ENCODE data around the gene ZNF532. TPM values are rescaled to one million over a fixed set of nuclear protein-coding genes. Genes with fewer than 3 reads are reported as not detected.

The ZNF532 gene
- total RNA-seq, 1 donor: 49.6 TPM

- no peak for DNase-seq (ENCODE audit: insufficient read length, low spot score, missing footprints)
- Histone ChIP-seq H2AFZ (ENCODE audit: low read length) (no peak overlapping the region), H3K36me3 (ENCODE audit: insufficient read depth, low read length) (no peaks in the 10 kb centered on the region), H3K27ac (ENCODE audit: low read depth, low read length) (no peak overlapping the region), H3K4me1 (ENCODE audit: insufficient read depth, low read length) (no peaks in the 10 kb centered on the region), H3K9me3 (ENCODE audit: low read depth, low read length) (peaks cover 4% of the 10 kb centered on the region), H4K20me1 (ENCODE audit: insufficient read depth, low read length) (no peaks in the 10 kb centered on the region), H3K79me2 (ENCODE audit: insufficient read depth, low read length) (no peaks in the 10 kb centered on the region), H3K4me2 (ENCODE audit: insufficient read depth, low read length) (no peak overlapping the region), H3K27me3 (ENCODE audit: insufficient read depth, low read length) (no peaks in the 10 kb centered on the region), H3K4me3 (ENCODE audit: insufficient read depth, low read length) (no peak overlapping the region)
- TF ChIP-seq, protein P1, sequence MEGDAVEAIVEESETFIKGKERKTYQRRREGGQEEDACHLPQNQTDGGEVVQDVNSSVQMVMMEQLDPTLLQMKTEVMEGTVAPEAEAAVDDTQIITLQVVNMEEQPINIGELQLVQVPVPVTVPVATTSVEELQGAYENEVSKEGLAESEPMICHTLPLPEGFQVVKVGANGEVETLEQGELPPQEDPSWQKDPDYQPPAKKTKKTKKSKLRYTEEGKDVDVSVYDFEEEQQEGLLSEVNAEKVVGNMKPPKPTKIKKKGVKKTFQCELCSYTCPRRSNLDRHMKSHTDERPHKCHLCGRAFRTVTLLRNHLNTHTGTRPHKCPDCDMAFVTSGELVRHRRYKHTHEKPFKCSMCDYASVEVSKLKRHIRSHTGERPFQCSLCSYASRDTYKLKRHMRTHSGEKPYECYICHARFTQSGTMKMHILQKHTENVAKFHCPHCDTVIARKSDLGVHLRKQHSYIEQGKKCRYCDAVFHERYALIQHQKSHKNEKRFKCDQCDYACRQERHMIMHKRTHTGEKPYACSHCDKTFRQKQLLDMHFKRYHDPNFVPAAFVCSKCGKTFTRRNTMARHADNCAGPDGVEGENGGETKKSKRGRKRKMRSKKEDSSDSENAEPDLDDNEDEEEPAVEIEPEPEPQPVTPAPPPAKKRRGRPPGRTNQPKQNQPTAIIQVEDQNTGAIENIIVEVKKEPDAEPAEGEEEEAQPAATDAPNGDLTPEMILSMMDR (IDR thresholded peaks at IDR 0.05; ENCODE audit: extremely low read depth, low read depth, low read length): no peak
Measured at GRCh38 chr18:58843688-58844035, 21.0 kb upstream of the ZNF532 start.

DNA sequence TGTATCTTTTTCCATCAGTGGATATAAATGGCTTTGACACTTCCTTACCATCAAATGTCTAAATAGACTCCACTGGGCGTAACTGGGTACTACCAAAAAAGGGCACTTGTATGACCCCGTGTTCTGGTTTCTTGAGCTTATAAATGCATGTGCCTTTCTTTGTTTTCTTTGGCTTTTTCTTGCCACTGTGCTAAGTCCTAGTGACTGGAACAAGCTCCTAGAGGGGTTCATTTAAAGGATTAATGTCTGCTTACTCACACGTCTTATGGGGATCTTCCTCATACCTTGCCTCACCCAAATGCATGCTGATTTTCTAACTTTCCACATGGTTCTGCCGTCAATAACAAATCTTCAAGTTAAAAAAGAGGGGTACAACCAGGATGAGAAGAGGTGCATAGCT is 19.8 kb upstream of the ZNF532 start:
- no peaks in the 10 kb centered on the region for H3K27me3 ChIP-seq (ENCODE audit: insufficient read depth, low read length)
- H3K4me2 ChIP-seq (ENCODE audit: insufficient read depth, low read length): no peak overlapping the region
- no peaks in the 10 kb centered on the region for H3K9me3 ChIP-seq (ENCODE audit: low read depth, low read length)
- H3K36me3 ChIP-seq (ENCODE audit: insufficient read depth, low read length): no peaks in the 10 kb centered on the region
- H3K27ac ChIP-seq (ENCODE audit: low read depth, low read length): no peak overlapping the region
- no peaks in the 10 kb centered on the region for H3K79me2 ChIP-seq (ENCODE audit: insufficient read depth, low read length)
- H3K4me3 ChIP-seq (ENCODE audit: insufficient read depth, low read length): no peak overlapping the region
- no peaks in the 10 kb centered on the region for H4K20me1 ChIP-seq (ENCODE audit: insufficient read depth, low read length)
- no peak overlapping the region for H2AFZ ChIP-seq (ENCODE audit: low read length)
- DNase-seq (ENCODE audit: insufficient read length, low spot score, missing footprints): no peak
- TF ChIP-seq, protein P1 (IDR thresholded peaks at IDR 0.05; ENCODE audit: extremely low read depth, low read depth, low read length): no peak
- no peaks in the 10 kb centered on the region for H3K4me1 ChIP-seq (ENCODE audit: insufficient read depth, low read length)

- Histone ChIP-seq H3K79me2 (ENCODE audit: insufficient read depth, low read length) (no peaks in the 10 kb centered on the region), H3K27me3 (ENCODE audit: insufficient read depth, low read length) (no peaks in the 10 kb centered on the region), H4K20me1 (ENCODE audit: insufficient read depth, low read length) (no peaks in the 10 kb centered on the region), H2AFZ (ENCODE audit: low read length) (no peak overlapping the region), H3K27ac (ENCODE audit: low read depth, low read length) (no peak overlapping the region), H3K9me3 (ENCODE audit: low read depth, low read length) (no peaks in the 10 kb centered on the region), H3K4me3 (ENCODE audit: insufficient read depth, low read length) (no peak overlapping the region), H3K36me3 (ENCODE audit: insufficient read depth, low read length) (no peaks in the 10 kb centered on the region), H3K4me2 (ENCODE audit: insufficient read depth, low read length) (no peak overlapping the region), H3K4me1 (ENCODE audit: insufficient read depth, low read length) (no peaks in the 10 kb centered on the region)
- no peak for DNase-seq (ENCODE audit: insufficient read length, low spot score, missing footprints)
- TF ChIP-seq, protein P1 (IDR thresholded peaks at IDR 0.05; ENCODE audit: extremely low read depth, low read depth, low read length): no peak
Measured at GRCh38 chr18:58845928-58846724, 18.6 kb upstream of the ZNF532 start.

GRCh38 chr18:58847383-58848071 is 17.1 kb upstream of the ZNF532 start:
- no peaks in the 10 kb centered on the region for H4K20me1 ChIP-seq (ENCODE audit: insufficient read depth, low read length)
- no peak overlapping the region for H3K4me2 ChIP-seq (ENCODE audit: insufficient read depth, low read length)
- TF ChIP-seq, protein P1 (IDR thresholded peaks at IDR 0.05; ENCODE audit: extremely low read depth, low read depth, low read length): no peak
- no peak overlapping the region for H3K4me3 ChIP-seq (ENCODE audit: insufficient read depth, low read length)
- no peak overlapping the region for H2AFZ ChIP-seq (ENCODE audit: low read length)
- H3K79me2 ChIP-seq (ENCODE audit: insufficient read depth, low read length): no peaks in the 10 kb centered on the region
- H3K27me3 ChIP-seq (ENCODE audit: insufficient read depth, low read length): no peaks in the 10 kb centered on the region
- H3K27ac ChIP-seq (ENCODE audit: low read depth, low read length): no peak overlapping the region
- DNase-seq (ENCODE audit: insufficient read length, low spot score, missing footprints): no peak
- no peaks in the 10 kb centered on the region for H3K9me3 ChIP-seq (ENCODE audit: low read depth, low read length)
- no peaks in the 10 kb centered on the region for H3K36me3 ChIP-seq (ENCODE audit: insufficient read depth, low read length)
- no peaks in the 10 kb centered on the region for H3K4me1 ChIP-seq (ENCODE audit: insufficient read depth, low read length)

Data from osteoblast (primary cell).